ENCODE data around the gene FGF7.
"Not testable (repeated sequence)": the region's sequence is repeated elsewhere in the genome, so short reads cannot be mapped to it uniquely, and the experiment has no call there.

Gene FGF7, protein sequence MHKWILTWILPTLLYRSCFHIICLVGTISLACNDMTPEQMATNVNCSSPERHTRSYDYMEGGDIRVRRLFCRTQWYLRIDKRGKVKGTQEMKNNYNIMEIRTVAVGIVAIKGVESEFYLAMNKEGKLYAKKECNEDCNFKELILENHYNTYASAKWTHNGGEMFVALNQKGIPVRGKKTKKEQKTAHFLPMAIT

DNA sequence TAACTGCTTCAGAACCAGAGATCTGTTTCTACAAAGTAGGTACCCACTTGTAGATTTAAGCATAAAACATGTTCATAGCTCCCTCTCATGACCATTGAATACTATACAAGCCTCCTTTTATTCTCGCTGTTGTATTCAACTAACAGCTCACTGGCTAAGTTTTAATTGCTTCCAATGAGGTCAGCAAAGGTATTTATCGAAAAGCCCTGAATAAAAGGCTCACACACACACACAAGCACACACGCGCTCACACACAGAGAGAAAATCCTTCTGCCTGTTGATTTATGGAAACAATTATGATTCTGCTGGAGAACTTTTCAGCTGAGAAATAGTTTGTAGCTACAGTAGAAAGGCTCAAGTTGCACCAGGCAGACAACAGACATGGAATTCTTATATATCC is at the start of gene FGF7:
FGF7 (plus strand) TSS at position 222 of the 400 bp plus-strand sequence. CDS start 1,056 bp downstream, outside the sequence.
- no peak for DNase-seq

DNA sequence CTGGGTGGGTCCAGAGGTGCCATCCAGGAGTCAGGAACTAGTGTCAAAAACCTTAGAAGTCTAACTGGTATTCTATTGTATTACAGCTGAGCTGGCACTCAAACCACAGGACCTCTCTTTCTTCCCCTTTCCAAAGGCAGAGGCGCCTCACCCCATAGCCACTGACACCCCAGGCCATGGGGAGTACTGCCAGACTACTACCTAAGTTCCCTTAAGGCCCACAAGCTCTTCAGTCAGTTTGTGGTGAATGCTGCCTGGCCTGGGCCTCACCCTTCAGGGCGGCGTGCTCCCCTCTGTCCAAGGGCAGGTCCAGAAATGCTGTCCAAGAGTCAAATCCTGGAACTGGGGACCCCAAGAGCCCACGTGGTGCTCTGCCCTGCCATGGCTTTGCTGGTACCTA is 43.0 kb upstream of the FGF7 start:
- DNase-seq = no peak

DNA sequence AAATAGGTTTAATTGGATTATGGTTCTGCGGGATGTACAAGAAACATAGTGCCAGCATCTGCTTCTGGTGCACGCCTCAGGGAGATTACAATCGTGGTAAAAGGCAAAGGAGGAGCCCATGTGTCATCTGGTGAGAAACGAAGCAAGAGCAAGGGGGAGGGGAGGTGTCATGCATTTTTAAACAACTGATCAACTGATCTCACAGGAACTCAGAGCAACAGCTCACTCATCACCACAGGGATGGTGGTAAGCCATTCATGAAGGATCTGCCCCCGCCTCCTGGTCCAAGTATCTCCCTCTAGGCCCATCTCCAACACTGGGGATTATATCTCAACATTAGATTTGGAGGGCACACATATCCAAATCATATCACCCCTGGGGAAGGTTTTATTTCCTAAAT is 42.1 kb upstream of the FGF7 start:
- no peak for DNase-seq

DNA sequence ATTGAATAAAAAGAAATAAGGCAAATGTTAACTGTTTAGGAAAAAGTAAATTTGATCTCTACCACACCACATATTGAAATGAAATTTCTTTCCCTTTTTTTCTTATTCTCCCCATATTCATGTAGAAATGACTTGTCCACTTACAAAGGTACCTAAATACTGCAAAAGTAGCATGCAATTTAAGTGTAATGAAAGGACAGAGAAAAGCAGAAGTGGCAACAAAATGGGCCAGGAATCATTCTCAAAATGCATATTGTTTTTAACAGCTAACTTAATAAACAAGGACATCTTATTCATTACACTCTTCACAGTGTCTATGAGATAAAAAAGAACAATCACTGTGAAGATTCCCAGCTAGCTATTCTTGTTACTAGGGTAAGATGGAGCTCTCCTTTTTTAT is 40.6 kb upstream of the FGF7 start:
- no peak for DNase-seq

DNA sequence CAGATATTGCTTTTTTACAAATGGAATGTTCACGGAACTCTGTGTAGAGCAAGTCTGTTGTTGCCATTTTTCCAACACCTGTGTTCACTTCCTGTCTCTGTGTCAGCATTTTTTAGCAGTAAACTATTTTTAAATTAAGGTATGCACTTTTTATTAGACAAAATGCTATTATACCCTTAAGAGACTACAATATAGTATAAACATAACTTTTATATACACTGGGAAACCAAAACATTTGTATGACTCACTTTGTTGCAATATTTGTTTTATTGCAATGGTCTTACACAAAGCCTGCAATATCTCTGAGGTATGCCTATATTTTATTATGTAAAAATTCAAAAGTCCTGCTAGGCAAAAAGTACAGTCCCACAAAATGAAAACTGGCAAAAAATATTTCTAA is 39.8 kb upstream of the FGF7 start:
- no peak for DNase-seq

DNA sequence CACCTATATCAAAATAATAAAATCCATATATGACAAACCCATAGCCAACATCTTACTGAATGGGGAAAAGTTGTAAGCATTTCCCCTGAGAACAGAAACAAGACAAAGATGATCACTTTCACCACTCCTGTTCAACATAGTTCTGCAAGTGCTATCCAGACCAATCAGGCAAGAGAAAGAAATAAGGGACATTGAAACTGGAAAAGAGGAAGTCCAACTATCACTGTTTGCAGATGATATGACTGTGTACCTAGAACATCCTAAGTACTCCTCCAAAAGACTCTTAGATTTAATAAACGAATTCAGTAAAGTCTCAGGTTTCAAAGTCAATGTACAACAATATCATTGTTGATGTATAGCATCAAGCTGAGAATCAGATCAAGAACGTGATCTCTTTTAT is 35.6 kb upstream of the FGF7 start:
- no peak for DNase-seq

DNA sequence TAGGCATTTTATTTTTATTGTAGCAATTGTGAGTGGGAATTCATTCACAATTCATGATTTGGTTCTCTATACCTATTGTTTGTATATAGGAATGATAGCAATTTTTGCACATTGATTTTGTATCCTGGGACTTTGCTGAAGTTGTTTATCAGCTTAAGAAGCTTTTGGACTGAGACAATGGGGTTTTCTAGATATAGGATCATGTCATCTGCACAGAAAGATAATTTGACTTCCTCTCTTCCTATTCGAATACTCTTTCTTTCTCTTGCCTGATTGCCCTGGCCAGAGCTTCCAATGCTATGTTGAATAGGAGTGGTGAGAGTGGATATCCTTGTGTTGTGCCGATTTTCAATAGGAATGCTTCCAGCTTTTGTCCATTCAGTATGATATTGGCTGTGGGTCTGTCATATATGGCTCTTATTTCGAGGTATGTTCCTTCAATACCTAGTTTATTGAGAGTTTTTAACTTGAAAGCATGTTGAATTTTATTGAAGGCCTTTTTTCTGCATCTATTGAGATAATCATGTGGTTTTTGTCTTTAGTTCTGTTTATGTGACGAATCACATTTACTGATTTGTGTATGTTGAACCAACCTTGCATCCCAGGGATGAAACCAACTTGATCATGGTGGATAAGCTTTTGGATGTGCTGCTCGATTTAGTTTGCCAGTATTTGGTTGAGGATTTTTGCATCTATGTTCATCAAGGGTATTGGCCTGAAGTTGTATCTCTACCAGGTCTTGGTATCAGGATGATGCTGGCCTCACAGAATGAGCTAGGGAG is 20.3 kb upstream of the FGF7 start:
- not testable (repeated sequence) for DNase-seq

DNA sequence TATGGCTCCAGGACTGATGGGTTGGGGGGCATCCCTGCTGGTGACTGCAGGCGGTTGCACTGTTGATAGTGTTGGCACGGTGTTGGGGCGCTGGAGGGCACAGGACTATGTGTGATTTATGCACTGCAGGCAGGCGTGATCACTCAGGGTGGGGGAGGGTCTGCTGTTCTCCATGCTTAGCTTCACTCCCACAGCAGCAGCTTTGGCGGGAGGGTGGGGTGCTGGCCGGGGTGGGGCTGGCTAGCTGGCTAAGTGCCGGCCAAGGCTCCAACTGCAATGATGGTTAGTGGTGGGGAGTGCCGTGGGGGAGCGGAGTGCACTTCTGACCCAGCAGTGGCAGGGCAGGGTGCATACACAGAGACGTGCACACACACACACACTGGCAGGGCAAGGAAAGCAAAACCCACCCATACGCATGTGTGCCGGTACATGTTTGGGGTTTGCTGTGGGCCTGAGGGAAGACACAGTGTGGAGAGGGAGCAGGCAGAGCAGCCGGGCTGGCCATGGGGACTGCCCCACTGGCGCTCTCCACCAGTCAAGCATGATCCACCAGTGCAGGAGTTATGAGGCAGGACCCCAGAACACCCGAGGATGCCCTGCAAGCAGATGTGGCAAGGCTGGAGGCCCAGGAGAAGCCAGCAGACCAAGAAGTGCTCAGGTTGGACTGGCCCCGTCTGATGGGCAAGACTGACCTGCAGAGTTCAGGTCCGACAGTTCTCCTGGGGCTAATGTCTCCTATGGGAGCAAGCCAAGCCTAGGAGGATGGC is 16.5 kb upstream of the FGF7 start:
- no peak for DNase-seq

DNA sequence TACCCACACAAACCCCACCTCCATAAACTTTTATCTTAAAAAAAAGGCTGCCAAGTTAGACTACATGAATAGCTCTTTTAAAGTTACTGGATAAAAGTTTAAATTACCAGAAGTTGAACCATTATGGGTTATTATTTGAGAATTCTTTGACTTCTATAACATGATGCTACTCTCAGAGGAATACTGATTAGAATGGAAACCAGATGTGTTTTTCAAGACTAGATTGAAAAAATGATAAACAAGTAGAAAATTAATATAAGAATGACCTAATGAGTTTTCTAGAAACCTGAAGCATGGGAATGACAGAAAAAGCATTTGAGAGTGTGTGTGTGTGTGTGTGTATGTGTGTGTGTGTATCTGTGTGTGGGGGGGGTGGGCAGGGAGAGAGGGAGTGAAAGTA is 12.4 kb upstream of the FGF7 start:
- no peak for DNase-seq

DNA sequence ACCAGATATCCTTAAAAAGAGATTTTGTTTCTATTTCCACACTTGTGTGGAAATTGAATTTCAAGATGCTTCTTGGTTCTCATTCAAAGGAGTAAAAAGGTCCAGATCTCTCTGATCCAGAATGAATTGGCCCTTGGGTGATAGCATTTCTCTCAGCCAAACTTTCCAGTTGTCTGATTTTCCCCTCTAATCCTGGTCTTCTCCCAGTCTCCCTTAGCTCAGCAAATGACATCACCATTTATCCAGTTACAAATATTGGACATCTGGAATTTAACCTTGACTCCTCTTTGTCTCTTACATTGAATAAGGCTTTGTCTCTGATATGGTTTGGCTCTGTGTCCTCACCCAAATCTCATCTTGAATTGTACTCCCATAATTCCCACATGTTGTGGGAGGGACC is 10.2 kb upstream of the FGF7 start:
- DNase-seq = no peak

DNA sequence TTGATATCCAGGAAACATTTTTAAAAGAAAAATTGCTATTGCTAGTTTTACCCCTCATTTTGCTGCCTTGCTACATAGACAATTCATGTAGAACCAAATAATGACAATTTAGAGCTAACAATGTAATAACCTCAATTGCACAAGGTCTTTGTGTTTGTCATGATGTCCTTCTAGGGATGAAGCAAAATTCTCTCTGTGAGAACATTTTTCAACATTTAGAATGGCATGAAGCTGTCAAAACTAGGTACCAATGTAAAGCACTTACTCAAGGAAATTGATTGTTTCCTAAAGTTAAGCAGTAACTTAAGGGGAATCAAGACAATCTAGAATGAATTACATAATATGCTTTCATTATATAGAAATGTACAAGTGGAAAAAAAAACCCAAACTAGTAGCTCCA is 7.9 kb upstream of the FGF7 start:
- no peak for DNase-seq

DNA sequence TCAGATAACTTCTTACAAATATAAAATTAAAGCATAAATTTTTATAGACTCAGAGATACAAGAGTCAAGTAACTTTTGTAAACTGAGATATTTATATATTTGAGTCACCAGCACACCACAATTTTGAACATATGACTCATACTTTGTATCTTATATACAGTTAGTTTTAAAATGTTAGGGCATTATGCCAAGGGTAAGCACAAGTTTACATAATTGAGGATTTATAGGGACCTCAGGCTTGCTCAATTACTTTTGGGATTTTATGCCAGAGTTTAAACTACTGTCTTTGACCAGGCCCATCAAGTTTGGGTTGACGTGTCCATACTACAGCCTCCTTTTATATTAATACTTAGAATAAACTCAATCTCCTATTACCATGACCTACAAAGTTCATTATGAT is 7.4 kb upstream of the FGF7 start:
- DNase-seq = no peak

DNA sequence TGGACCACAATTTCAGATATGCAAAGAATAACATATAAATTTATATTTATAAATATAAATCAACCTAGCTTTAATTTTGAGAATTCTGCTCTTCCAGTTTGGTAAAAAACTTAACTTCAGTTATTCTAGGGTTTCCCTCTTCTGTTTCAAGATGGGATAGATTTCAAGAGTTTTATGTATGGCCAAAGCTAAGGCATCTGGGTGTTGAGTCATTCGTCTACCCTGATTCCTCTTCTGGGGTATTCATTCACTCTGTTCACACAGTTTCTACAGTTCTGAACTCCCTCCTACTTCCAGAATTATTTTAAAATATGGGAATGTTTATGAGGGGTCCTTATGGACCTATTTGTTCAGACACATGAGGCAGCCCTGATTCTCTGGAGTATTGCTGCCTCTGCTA is 4.2 kb upstream of the FGF7 start:
- DNase-seq = no peak

DNA sequence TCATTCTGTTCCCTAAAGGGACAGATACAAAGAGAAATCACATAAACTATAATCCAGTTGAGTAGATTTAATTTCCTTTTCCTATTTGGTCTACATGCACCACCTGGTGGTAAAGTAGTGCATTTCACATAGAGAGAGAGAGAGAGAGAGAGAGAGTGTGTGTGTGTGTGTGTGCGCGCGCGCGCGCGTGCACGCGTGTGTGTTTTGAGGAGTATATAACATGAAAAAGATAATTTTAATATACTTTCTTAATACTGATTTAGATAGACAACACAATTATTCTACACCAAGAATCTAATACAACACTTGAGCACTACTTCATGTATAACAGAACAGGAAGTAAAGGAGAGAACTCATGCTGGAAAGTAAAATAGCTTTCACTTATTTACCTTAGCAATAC is 1.1 kb upstream of the FGF7 start:
- DNase-seq = peak; percentile 10

DNA sequence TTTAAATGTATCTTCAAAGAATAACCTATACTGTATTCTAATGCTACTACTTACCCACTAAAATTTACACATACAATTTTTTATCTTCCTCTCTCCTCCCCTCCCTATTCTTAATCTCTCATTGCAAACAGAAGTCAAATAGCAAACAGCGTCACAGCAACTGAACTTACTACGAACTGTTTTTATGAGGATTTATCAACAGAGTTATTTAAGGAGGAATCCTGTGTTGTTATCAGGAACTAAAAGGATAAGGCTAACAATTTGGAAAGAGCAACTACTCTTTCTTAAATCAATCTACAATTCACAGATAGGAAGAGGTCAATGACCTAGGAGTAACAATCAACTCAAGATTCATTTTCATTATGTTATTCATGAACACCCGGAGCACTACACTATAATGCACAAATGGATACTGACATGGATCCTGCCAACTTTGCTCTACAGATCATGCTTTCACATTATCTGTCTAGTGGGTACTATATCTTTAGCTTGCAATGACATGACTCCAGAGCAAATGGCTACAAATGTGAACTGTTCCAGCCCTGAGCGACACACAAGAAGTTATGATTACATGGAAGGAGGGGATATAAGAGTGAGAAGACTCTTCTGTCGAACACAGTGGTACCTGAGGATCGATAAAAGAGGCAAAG is 984 bp downstream of the FGF7 start:
- DNase-seq = no peak

DNA sequence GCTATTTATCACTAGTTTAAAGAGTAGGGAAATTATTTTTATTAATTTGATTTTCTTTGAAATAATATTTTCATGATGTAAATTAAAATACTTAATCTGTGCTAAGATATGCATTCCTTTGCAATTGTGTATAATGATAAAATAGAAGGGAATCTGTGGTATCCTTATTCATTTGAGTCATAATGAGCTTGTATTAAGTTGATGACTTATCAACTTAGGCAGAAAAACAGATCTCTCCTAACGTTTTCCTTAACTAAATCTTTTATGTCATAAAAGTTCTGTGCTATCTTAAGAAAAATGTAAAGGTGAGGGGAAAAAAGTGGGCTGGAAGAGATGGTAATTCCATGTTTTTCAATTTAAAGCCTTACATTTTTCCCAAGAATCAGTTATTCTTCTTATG is 1.9 kb downstream of the FGF7 start:
- no peak for DNase-seq

DNA sequence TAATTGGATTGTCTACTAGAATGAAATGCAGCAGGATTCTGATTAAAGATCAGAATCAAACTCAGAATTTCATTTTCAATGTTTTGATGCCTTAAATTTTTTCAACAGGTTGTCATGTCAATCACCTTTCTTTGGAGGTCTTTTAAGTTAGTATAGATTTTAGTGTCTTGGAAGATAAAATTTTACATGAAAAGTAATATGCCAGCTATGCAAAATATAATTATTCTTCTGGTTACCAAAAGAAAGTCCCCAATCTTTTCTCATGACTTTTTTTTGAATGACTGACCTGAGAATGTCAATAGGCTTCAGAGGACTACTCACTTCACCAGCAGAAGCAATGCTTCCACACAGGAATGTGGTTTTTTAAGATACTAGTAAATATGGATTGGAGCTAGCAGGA is 4.3 kb downstream of the FGF7 start:
- DNase-seq = no peak

DNA sequence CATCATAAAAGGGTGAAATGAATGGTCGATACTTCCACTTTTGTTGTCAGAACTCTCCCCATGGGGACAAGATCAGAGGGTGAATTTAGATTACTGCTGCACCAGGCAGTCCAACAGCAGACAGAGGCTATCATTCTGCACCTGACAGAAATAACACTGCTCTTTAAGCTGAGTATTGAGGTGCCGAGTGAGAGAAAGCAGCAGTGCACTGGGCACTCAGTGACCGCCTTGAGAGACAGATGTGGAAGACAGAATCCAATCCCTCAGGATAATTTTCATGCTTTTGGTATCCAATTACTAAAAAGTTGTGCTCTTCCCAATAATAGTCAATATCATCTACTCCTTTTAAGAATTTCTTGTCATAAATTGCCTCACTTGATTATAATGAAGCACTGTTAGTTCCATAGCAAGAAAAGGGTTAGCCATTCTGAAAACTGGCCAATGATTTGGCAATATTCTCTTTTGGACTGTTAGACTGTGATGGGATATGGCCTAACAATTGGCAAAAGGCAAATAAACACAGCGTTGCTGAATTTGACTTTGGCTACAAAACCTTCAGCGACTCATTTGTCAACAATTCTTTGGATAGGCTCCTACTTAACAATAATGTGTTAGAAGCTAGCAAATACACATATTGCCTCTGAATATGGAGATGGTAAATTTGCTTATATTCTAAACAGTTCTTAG is 5.5 kb downstream of the FGF7 start:
- DNase-seq = no peak

DNA sequence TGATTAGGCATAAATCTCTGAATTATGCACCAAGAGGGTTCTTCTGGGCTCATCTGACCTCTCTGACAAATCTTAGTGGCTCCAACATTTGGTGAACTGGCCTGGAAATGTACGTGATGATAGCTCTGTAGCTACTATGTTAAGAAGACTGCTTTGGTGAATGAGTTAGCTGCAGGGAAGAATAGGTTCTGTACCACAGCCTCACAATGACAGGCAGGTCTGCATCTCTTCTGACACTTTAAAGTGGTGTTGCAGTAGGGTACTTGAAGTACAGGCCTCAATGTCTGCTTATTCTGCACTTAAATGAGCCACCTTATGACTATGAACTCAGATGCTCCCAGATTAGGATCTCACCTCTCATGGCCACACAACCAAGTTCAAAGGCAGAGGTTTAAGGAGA is 7.0 kb downstream of the FGF7 start:
- DNase-seq = no peak

DNA sequence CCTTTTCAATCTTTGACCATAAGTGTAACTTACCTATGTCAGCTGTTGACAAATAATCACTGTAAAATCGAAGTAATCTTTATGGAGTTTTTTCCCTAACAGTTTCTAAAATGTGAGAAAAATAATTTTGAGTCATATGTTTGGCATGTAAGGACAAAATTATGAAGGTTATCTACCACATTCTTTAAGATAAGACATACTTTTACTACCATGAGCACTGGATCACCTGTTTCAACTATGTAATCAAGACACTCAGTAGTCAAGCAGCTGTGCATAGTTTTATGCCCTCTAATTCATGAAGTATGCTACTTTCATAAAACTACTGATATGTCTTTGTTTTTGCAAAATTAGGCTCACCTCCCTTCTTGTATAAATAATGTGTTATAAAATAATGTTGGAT is 12.1 kb downstream of the FGF7 start:
- no peak for DNase-seq

DNA sequence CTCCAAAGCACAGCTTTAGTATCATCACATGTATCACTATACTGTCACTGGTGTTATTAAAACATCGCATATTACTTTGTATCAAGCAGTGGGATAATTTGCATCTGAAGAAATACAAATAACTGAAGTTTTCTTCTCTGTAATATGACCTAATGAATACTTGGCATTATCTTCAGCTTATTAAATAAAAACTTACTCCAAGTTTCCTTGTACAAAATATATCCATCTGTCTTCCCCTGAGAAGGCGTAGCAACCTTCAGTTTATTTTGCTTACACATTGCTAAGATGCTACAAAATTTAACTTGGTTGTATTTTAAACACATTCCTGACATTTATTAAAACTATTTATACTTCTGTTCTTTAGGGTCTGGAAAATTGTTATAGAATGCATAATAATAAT is 13.7 kb downstream of the FGF7 start:
- DNase-seq = no peak

DNA sequence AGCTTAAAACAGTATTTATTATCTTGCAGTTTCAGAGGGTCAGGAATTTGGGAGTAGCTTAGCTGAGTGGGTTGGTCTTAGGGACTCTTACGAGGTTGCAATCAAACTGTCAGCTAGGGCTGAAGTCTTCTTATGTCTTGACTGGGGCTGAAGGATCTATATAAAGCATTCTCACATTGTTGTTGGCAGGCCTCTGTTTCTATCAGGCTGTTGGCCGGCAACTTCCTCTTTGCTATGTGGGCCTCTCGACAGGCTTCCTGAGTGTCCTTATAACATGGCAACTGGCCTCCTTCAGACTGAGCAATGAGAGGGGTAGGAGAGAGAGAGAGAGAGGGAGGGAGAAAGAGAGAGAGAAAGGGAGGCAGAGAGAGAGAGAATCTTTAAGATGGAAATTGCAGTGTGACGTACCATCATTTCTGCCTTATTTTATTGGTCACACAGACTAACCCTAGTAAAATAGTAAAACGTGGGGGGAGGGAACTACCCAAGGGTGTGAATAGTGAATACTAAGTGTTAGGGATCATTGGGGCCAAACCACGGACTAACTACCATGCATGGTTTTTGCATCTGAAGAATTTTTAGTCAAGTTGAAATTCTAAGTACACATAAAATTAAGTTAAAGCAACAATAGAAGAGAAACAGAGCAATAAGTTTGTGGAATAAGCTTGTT is 16.1 kb downstream of the FGF7 start:
- no peak for DNase-seq
